ENCODE data around the gene TMPRSS11B. TPM values are rescaled to one million over a fixed set of nuclear protein-coding genes. Genes with fewer than 3 reads are reported as not detected.

Gene TMPRSS11B
- total and polyA plus RNA-seq, 3 donors from 2014 or later = 0.37 TPM; not detected in 2

- no peak overlapping the region for H3K4me3 ChIP-seq
- no peaks in the 10 kb centered on the region for H3K36me3 ChIP-seq (ENCODE audit: low read depth, missing control alignments)
- H3K4me1 ChIP-seq = no peaks in the 10 kb centered on the region
- TF ChIP-seq, protein P1, sequence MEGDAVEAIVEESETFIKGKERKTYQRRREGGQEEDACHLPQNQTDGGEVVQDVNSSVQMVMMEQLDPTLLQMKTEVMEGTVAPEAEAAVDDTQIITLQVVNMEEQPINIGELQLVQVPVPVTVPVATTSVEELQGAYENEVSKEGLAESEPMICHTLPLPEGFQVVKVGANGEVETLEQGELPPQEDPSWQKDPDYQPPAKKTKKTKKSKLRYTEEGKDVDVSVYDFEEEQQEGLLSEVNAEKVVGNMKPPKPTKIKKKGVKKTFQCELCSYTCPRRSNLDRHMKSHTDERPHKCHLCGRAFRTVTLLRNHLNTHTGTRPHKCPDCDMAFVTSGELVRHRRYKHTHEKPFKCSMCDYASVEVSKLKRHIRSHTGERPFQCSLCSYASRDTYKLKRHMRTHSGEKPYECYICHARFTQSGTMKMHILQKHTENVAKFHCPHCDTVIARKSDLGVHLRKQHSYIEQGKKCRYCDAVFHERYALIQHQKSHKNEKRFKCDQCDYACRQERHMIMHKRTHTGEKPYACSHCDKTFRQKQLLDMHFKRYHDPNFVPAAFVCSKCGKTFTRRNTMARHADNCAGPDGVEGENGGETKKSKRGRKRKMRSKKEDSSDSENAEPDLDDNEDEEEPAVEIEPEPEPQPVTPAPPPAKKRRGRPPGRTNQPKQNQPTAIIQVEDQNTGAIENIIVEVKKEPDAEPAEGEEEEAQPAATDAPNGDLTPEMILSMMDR (IDR thresholded peaks at IDR 0.05) = no peak
- no peak for TF ChIP-seq POLR2A (IDR thresholded peaks at IDR 0.05)
- no peak overlapping the region for H3K27ac ChIP-seq
- H3K27me3 ChIP-seq = no peaks in the 10 kb centered on the region
- WGBS, 2 donors = 85 to 90% methylated on average over 1 of the region's 1 CpG
- intact Hi-C loops (cut with DNase I; ENCODE audit: low total_unique reads) = no loop called here
- H3K9me3 ChIP-seq = no peaks in the 10 kb centered on the region
- DNase-seq = no peak
Observed at GRCh38 chr4:68193194-68193593, 52.3 kb downstream of the TMPRSS11B start.

- intact Hi-C loops (cut with DNase I; ENCODE audit: low total_unique reads) = no loop called here
- Histone ChIP-seq H3K27me3 (no peaks in the 10 kb centered on the region), H3K4me3 (no peak overlapping the region), H3K27ac (no peak overlapping the region), H3K9me3 (no peaks in the 10 kb centered on the region), H3K4me1 (no peaks in the 10 kb centered on the region), H3K36me3 (ENCODE audit: low read depth, missing control alignments) (no peaks in the 10 kb centered on the region)
- TF ChIP-seq POLR2A (IDR thresholded peaks at IDR 0.05) = no peak
- TF ChIP-seq, protein P1 (IDR thresholded peaks at IDR 0.05) = no peak
- no peak for DNase-seq
- WGBS, 2 donors = 85 to 94% methylated on average over 2 of the region's 2 CpGs
Observed at GRCh38 chr4:68187145-68187544, 58.3 kb downstream of the TMPRSS11B start.

DNA sequence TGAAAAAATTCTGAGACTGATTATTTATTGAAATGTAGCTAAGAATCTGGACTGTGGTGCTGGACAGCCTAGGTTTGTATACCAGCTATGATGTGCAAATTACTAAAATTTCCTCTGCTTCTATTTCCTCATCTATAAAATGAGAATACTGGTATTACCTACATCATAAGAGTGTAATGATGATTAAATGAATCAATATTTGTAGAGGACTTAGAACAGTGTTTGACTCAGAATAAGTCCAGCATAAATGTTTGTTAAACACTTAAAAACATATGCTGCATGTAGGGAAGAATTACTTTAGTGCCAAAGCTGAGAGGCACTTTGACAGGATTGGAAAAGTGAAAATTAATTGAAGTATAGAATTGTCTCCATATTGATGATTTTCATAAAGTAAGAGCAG is 60.6 kb downstream of the TMPRSS11B start:
- TF ChIP-seq, protein P1 (IDR thresholded peaks at IDR 0.05) = no peak
- TF ChIP-seq POLR2A (IDR thresholded peaks at IDR 0.05) = no peak
- no peak overlapping the region for H3K4me3 ChIP-seq
- DNase-seq = no peak
- no peaks in the 10 kb centered on the region for H3K27me3 ChIP-seq
- H3K36me3 ChIP-seq (ENCODE audit: low read depth, missing control alignments) = no peaks in the 10 kb centered on the region
- intact Hi-C loops (cut with DNase I; ENCODE audit: low total_unique reads) = no loop called here
- H3K27ac ChIP-seq = no peak overlapping the region
- no peaks in the 10 kb centered on the region for H3K4me1 ChIP-seq
- no peaks in the 10 kb centered on the region for H3K9me3 ChIP-seq

DNA sequence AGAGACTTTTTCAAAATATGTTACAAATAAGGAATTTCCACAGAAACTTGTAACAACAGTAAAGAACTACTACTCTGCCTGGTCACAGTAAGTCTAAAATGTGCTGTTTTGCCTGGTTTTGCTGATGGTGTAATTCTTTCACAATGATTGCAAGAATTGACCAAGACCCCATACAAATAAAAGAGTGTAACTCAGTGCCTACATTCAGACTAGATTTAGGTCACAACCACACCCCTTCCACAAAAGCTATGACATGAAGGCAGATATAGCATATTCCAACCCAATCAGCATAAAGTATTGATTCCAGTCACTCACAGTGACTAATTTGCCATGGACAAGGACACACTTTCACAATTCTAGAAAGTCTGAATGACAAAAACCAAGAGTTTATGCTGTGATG is 62.1 kb downstream of the TMPRSS11B start:
- Histone ChIP-seq H3K4me1 (no peaks in the 10 kb centered on the region), H3K36me3 (ENCODE audit: low read depth, missing control alignments) (no peaks in the 10 kb centered on the region), H3K4me3 (no peak overlapping the region), H3K27me3 (no peaks in the 10 kb centered on the region), H3K27ac (no peak overlapping the region), H3K9me3 (no peaks in the 10 kb centered on the region)
- TF ChIP-seq, protein P1 (IDR thresholded peaks at IDR 0.05) = no peak
- no peak for TF ChIP-seq POLR2A (IDR thresholded peaks at IDR 0.05)
- intact Hi-C loops (cut with DNase I; ENCODE audit: low total_unique reads) = no loop called here
- no peak for DNase-seq

- intact Hi-C loops (cut with DNase I; ENCODE audit: low total_unique reads) = no loop called here
- WGBS, 2 donors = 68 to 79% methylated on average over 11 to 27 of the region's 27 CpGs
- Histone ChIP-seq H3K27me3 (no peaks in the 10 kb centered on the region), H3K4me1 (no peaks in the 10 kb centered on the region), H3K9me3 (no peaks in the 10 kb centered on the region), H3K27ac (no peak overlapping the region), H3K36me3 (ENCODE audit: low read depth, missing control alignments) (no peaks in the 10 kb centered on the region), H3K4me3 (peak overlapping the region; percentile 27 to 46)
- DNase-seq = peak; percentile 22
- TF ChIP-seq, protein P1 (IDR thresholded peaks at IDR 0.05) = no peak
- no peak for TF ChIP-seq POLR2A (IDR thresholded peaks at IDR 0.05)
Observed at GRCh38 chr4:68182382-68182820, 63.1 kb downstream of the TMPRSS11B start.
